DMS114 treated with DMSO at 0.1 percent for 48 hours (cell line): ENCODE data around the gene IFNE.
"Not testable (repeated sequence)": the region's sequence is repeated elsewhere in the genome, so short reads cannot be mapped to it uniquely, and the experiment has no call there.

Experiments used
- DNase-seq: peaks from one replicate; lab custom pipeline; 2025; ENCODE audit not compliant: unreplicated experiment; lab: John Stamatoyannopoulos, UW

IFNE gene

GRCh38 chr9:21499912-21500311 is 17.8 kb upstream of the IFNE start:
- DNase-seq, result no peak

- DNase-seq, result no peak
These were observed 9.6 kb upstream of the IFNE start for GRCh38 chr9:21491756-21492155.

GRCh38 chr9:21481470-21482056 is 550 bp downstream of the IFNE start:
- DNase-seq, result no peak

GRCh38 chr9:21479152-21479702 is 2.9 kb downstream of the IFNE start:
- no peak for DNase-seq

GRCh38 chr9:21477466-21477865 is 4.6 kb downstream of the IFNE start:
- no peak for DNase-seq

GRCh38 chr9:21473236-21473635 is 8.9 kb downstream of the IFNE start:
- no peak for DNase-seq

- DNase-seq, result no peak
These were observed 12.0 kb downstream of the IFNE start for GRCh38 chr9:21470126-21470525.

- peak; percentile 24 for DNase-seq
These were observed 16.1 kb downstream of the IFNE start for GRCh38 chr9:21465859-21466518.

- DNase-seq, result no peak
These were observed 17.0 kb downstream of the IFNE start for GRCh38 chr9:21465138-21465537.

GRCh38 chr9:21461377-21461776 is 20.7 kb downstream of the IFNE start:
- DNase-seq, result no peak

GRCh38 chr9:21455320-21455719 is 26.8 kb downstream of the IFNE start:
- peak; percentile 35 for DNase-seq

- no peak for DNase-seq
These were observed 28.0 kb downstream of the IFNE start for GRCh38 chr9:21454149-21454548.

GRCh38 chr9:21452681-21453080 is 29.4 kb downstream of the IFNE start:
- DNase-seq, result no peak

- DNase-seq, result no peak
These were observed 31.2 kb downstream of the IFNE start for GRCh38 chr9:21450733-21451394.

- not testable (repeated sequence) for DNase-seq
These were observed 32.8 kb downstream of the IFNE start for GRCh38 chr9:21449312-21449711.

GRCh38 chr9:21443849-21444625 is 38.1 kb downstream of the IFNE start:
- no peak for DNase-seq

- DNase-seq, result no peak
These were observed 42.0 kb downstream of the IFNE start, which contains the start of gene IFNA1 for GRCh38 chr9:21440139-21440538. Gene IFNA1 (plus strand): TSS chr9:21440439. CDS start chr9:21440508, 69 bp downstream.

GRCh38 chr9:21435015-21435383 is 47.1 kb downstream of the IFNE start:
- DNase-seq, result not testable (repeated sequence)

GRCh38 chr9:21434202-21435014 is 47.7 kb downstream of the IFNE start:
- DNase-seq, result peak; percentile 0

- no peak for DNase-seq
These were observed 49.3 kb downstream of the IFNE start for GRCh38 chr9:21432672-21433425.
